Measurements from ENCODE around the gene MAPK8IP3. TPM values are rescaled to one million over a fixed set of nuclear protein-coding genes. Genes with fewer than 3 reads are reported as not detected.
"Not testable (repeated sequence)": the region's sequence is repeated elsewhere in the genome, so short reads cannot be mapped to it uniquely, and the experiment has no call there.

MAPK8IP3 gene
- total RNA-seq, 1 donor from 2014 or later = 63.0 TPM

DNA sequence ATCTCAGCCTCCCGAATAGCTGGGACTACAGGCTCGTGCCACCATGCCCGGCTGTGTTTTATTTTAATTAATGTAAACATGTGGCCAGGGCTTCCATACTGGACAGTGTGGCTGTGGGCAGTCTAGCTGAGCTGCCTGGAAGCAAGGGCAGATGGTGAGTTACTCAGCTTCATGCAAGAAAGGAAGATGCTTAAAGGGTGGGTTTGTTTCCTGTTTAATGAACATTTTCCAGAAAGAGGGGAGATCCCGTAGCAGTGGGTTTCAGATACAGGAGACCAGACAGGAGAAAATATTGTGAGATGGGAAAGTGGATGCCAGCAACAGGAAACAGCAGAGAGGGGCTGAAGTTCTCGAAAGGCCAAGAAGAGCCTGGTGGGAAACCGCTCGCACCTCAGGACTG is 7.3 kb downstream of the MAPK8IP3 start:
- no peaks in the 10 kb centered on the region for H3K9me3 ChIP-seq
- H3K4me3 ChIP-seq = no peak overlapping the region
- H3K36me3 ChIP-seq = peaks cover 7% of the 10 kb centered on the region
- intact Hi-C loops (cut with DNase I) = no loop called here
- H3K4me1 ChIP-seq = peaks cover 17% of the 10 kb centered on the region
- DNase-seq = no peak
- no peaks in the 10 kb centered on the region for H3K27me3 ChIP-seq (ENCODE audit: low read depth)
- ATAC-seq = no peak
- TF ChIP-seq, protein P1, sequence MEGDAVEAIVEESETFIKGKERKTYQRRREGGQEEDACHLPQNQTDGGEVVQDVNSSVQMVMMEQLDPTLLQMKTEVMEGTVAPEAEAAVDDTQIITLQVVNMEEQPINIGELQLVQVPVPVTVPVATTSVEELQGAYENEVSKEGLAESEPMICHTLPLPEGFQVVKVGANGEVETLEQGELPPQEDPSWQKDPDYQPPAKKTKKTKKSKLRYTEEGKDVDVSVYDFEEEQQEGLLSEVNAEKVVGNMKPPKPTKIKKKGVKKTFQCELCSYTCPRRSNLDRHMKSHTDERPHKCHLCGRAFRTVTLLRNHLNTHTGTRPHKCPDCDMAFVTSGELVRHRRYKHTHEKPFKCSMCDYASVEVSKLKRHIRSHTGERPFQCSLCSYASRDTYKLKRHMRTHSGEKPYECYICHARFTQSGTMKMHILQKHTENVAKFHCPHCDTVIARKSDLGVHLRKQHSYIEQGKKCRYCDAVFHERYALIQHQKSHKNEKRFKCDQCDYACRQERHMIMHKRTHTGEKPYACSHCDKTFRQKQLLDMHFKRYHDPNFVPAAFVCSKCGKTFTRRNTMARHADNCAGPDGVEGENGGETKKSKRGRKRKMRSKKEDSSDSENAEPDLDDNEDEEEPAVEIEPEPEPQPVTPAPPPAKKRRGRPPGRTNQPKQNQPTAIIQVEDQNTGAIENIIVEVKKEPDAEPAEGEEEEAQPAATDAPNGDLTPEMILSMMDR (IDR thresholded peaks at IDR 0.05) = no peak
- H3K27ac ChIP-seq = no peak overlapping the region

DNA sequence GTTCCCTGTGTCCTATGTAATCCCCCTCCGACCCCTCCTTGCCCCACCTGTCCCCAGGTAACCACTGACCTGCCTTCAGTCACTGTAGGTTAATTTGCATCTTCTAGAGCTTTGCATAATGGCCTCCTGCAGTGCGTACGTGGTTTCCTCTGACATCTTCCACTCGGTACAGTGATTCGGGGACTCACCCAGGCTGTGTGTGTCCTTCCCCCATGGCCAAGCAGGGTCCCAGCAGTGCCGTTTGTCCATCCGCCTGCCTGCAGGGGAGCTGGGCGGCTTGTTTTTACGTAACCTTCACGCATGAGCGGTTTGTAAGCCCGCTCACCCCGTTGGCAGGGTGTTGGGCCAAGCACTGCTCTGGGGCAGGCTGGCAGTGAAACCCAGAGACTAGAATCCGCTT is 7.9 kb downstream of the MAPK8IP3 start:
- DNase-seq (no peak), ATAC-seq (peak in 1 of 2 donors; percentile 21)
- H3K36me3 ChIP-seq = peaks cover 4% of the 10 kb centered on the region
- no peaks in the 10 kb centered on the region for H3K9me3 ChIP-seq
- H3K27me3 ChIP-seq (ENCODE audit: low read depth) = no peaks in the 10 kb centered on the region
- no peak overlapping the region for H3K4me3 ChIP-seq
- peaks cover 11% of the 10 kb centered on the region for H3K4me1 ChIP-seq
- no peak overlapping the region for H3K27ac ChIP-seq
- intact Hi-C loops (cut with DNase I) = no loop called here
- TF ChIP-seq, protein P1 (IDR thresholded peaks at IDR 0.05) = no peak

DNA sequence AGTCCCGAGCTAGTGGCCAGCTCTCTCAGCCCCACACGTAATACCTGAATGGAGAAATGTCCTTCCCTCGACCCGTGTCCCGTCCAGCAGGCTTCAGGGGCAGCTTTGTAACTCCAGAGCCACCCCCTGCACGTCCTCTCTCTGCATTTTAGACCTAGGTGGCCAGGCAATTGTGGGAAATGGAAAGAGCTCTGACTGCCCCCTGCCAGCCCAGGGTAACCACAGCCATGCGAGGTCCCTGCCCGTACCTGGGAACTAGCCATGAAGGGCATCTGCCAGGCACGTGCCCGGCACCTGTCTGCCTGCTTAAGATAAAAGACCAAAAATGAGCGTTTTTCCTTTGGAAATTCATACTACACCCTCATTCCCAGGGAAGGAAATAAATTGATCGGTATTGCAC is 9.2 kb downstream of the MAPK8IP3 start:
- H3K27me3 ChIP-seq (ENCODE audit: low read depth) = no peaks in the 10 kb centered on the region
- intact Hi-C loops (cut with DNase I) = no loop called here
- no peak for DNase-seq
- no peak overlapping the region for H3K4me3 ChIP-seq
- no peaks in the 10 kb centered on the region for H3K36me3 ChIP-seq
- ATAC-seq = no peak
- H3K9me3 ChIP-seq = no peaks in the 10 kb centered on the region
- TF ChIP-seq, protein P1 (IDR thresholded peaks at IDR 0.05) = no peak
- no peak overlapping the region for H3K27ac ChIP-seq
- H3K4me1 ChIP-seq = peaks cover 20% of the 10 kb centered on the region

DNA sequence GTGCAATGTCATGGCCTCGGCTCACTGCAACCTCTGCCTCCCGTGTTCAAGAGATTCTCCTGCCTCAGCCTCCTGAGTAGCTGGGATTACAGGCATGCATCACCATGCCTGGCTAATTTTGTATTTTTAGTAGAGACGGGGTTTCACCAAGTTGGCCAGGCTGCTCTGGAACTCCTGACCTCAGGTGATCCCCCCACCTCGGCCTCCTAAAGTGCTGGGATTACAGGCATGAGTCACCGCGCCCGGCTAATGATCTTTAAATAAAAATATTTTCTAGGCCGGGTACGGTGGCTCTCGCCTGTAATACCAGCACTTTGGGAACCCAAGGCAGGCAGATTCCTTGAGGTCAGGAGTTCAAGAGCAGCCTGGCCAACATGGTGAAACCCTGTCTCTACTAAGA is 12.2 kb downstream of the MAPK8IP3 start:
- DNase-seq; H3K27me3 ChIP-seq (ENCODE audit: low read depth); H3K9me3 ChIP-seq; H3K36me3 ChIP-seq; intact Hi-C loops (cut with DNase I); H3K4me3 ChIP-seq; H3K27ac ChIP-seq; ATAC-seq: not testable (repeated sequence)
- H3K4me1 ChIP-seq = peaks cover 38% of the 10 kb centered on the region

DNA sequence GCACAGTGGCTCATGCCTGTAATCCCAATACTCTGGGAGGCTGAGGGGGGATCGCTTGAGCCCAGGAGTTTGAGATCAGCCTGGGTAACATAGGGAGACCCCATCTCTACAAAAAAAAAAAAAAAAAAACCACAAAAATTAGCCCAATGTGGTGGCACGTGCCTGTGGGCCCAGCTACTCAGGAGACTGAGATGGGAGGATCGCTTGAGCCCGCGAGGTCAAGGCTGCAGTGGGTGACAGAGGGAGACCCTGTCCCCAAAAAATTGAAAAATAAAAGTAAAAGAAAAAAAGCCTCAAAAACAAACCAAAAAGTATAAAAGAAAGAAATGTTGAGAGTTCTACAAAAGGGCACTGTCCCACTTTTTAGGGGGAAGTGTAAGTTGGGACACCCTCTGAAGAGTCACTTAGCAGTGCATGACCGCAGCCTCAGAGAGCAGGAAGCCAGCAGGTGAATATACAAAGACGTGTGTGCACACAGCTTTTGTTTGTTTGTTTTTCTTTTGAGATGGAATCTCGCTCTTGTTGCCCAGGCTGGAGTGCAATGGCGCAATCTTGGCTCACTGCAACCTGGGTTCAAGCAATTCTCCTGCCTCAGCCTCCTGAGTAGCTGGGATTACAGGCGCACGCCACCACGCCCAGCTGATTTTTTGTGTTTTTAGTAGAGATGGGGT is 13.7 kb downstream of the MAPK8IP3 start:
- H3K4me3 ChIP-seq; intact Hi-C loops (cut with DNase I); H3K9me3 ChIP-seq; H3K27me3 ChIP-seq (ENCODE audit: low read depth); H3K36me3 ChIP-seq; DNase-seq: not testable (repeated sequence)
- Histone ChIP-seq H3K27ac (peak overlapping the region; percentile 27), H3K4me1 (peaks cover 38% of the 10 kb centered on the region)
- peak; percentile 54 to 74 for ATAC-seq

DNA sequence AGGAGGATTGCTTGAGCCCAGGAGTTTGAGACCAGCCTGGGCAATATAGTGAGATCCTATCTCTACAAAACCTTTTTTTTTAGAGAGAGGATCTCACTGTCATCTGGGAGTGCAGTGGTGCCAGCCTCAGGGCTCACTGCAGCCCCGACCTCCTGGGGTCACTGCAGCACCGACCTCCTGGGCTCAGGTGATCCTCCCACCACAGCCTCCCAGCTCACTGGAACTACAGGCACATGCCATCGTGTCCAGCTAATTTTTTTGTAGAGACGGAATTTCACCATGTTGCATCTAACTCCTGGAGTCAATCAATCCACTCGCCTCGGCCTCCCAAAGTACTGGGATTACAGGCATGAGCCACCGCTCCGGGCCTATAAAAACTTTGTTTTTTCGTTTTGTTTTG is 15.4 kb downstream of the MAPK8IP3 start:
- Histone ChIP-seq H3K4me3 (no peak overlapping the region), H3K9me3 (no peaks in the 10 kb centered on the region), H3K27ac (peak overlapping the region; percentile 64), H3K27me3 (ENCODE audit: low read depth) (no peaks in the 10 kb centered on the region), H3K4me1 (peaks cover 38% of the 10 kb centered on the region), H3K36me3 (peaks cover 17% of the 10 kb centered on the region)
- intact Hi-C loops (cut with DNase I) = no loop called here
- DNase-seq (no peak), ATAC-seq (no peak)
- TF ChIP-seq, protein P1 (IDR thresholded peaks at IDR 0.05) = no peak

Measured in lower lobe of right lung (tissue), 2 donors.